ENCODE data around the gene CCDC152. TPM values are rescaled to one million over a fixed set of nuclear protein-coding genes. Genes with fewer than 3 reads are reported as not detected.
"Not testable (repeated sequence)": the region's sequence is repeated elsewhere in the genome, so short reads cannot be mapped to it uniquely, and the experiment has no call there.

CCDC152 gene
- total RNA-seq, 1 experiment from 2014 or later, result 0.26 TPM

DNA sequence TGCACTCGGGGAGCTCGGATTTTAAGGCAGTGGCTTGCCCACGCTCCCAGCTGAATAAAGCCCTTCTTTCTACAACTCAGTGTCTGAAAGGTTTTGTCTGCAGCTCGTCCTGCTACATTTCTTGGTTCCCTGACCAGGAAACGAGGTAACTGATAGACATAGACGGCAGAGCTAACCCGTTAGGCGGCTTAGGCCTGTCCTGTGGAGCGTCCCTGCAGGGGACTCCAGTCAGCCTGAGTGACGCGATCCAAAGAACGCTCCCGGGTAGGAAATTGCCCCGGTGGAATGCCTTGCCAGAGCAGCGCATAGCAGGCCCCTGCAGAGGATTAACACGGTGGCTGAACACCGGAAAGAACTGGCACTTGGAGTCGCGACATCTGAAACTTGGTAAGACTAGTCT is 56.9 kb downstream of the CCDC152 start:
- Histone ChIP-seq H3K27me3 (ENCODE audit: insufficient read depth, low read depth) (no peaks in the 10 kb centered on the region), H3K4me1 (replicated peaks; ENCODE audit: insufficient read depth) (peaks cover 14% of the 10 kb centered on the region), H3K4me3 (no peak overlapping the region), H3K9me2 (ENCODE audit: insufficient read depth) (no peaks in the 10 kb centered on the region), H2AFZ (no peak overlapping the region), H3K4me2 (no peak overlapping the region), H3K9me3 (ENCODE audit: insufficient read depth, low read depth) (no peaks in the 10 kb centered on the region), H3K27ac (no peak overlapping the region), H3K79me2 (ENCODE audit: low read depth) (no peaks in the 10 kb centered on the region), H3F3A (ENCODE audit: insufficient read depth, low read depth) (no peaks in the 10 kb centered on the region), H4K20me1 (ENCODE audit: insufficient read depth) (no peaks in the 10 kb centered on the region), H3K36me3 (ENCODE audit: low read depth) (no peaks in the 10 kb centered on the region)
- no peak for TF ChIP-seq EZH2 (IDR thresholded peaks at IDR 0.05; ENCODE audit: low read depth)
- TF ChIP-seq, protein P1, sequence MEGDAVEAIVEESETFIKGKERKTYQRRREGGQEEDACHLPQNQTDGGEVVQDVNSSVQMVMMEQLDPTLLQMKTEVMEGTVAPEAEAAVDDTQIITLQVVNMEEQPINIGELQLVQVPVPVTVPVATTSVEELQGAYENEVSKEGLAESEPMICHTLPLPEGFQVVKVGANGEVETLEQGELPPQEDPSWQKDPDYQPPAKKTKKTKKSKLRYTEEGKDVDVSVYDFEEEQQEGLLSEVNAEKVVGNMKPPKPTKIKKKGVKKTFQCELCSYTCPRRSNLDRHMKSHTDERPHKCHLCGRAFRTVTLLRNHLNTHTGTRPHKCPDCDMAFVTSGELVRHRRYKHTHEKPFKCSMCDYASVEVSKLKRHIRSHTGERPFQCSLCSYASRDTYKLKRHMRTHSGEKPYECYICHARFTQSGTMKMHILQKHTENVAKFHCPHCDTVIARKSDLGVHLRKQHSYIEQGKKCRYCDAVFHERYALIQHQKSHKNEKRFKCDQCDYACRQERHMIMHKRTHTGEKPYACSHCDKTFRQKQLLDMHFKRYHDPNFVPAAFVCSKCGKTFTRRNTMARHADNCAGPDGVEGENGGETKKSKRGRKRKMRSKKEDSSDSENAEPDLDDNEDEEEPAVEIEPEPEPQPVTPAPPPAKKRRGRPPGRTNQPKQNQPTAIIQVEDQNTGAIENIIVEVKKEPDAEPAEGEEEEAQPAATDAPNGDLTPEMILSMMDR (conservative IDR thresholded peaks at IDR 0.05), result no peak
- POLR2A ChIA-PET (ENCODE audit: unreplicated experiment), result no interaction called here
- intact Hi-C loops (cut with micrococcal nuclease; ENCODE audit: unreplicated experiment), result no loop called here
- CTCF ChIA-PET, result no interaction called here
- no TSS peak for BruUV-seq (replicated peaks)
- no peak for DNase-seq

DNA sequence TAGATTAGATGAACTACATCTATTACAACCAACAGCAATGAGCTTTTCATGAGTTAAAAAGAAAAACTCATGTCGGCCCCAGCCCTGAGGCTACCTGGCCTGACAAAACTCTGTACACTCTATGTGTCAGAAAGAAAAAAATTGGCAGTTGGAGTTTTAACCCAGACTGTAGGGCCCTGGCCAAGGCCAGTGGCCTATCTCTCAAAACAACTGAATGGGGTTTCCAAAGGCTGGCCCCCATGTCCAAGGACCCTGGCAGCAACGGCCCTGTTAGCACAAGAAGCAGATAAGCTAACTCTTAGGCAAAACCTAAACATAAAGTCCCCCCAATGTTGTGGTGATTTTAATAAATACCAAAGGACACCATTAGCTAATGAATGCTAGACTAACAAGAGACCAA is 59.9 kb downstream of the CCDC152 start:
- CTCF ChIA-PET; H3K4me2 ChIP-seq; H3K79me2 ChIP-seq (ENCODE audit: low read depth); H4K20me1 ChIP-seq (ENCODE audit: insufficient read depth); H3K9me3 ChIP-seq (ENCODE audit: insufficient read depth, low read depth); H2AFZ ChIP-seq; H3K4me1 ChIP-seq (replicated peaks; ENCODE audit: insufficient read depth); H3K36me3 ChIP-seq (ENCODE audit: low read depth); H3K27ac ChIP-seq; H3K4me3 ChIP-seq; H3F3A ChIP-seq (ENCODE audit: insufficient read depth, low read depth); POLR2A ChIA-PET (ENCODE audit: unreplicated experiment); H3K9me2 ChIP-seq (ENCODE audit: insufficient read depth); BruUV-seq (replicated peaks); DNase-seq; intact Hi-C loops (cut with micrococcal nuclease; ENCODE audit: unreplicated experiment); H3K27me3 ChIP-seq (ENCODE audit: insufficient read depth, low read depth): not testable (repeated sequence)

- H3F3A ChIP-seq (ENCODE audit: insufficient read depth, low read depth), result no peaks in the 10 kb centered on the region
- H4K20me1 ChIP-seq (ENCODE audit: insufficient read depth), result no peaks in the 10 kb centered on the region
- ChIA-PET CTCF (no interaction called here), POLR2A (ENCODE audit: unreplicated experiment) (no interaction called here)
- TF ChIP-seq, protein P1 (conservative IDR thresholded peaks at IDR 0.05), result no peak
- no peak for TF ChIP-seq EZH2 (IDR thresholded peaks at IDR 0.05; ENCODE audit: low read depth)
- no peaks in the 10 kb centered on the region for H3K4me1 ChIP-seq (replicated peaks; ENCODE audit: insufficient read depth)
- H3K9me3 ChIP-seq (ENCODE audit: insufficient read depth, low read depth), result no peaks in the 10 kb centered on the region
- no peak overlapping the region for H3K27ac ChIP-seq
- DNase-seq, result no peak
- no peak overlapping the region for H3K4me2 ChIP-seq
- no peaks in the 10 kb centered on the region for H3K36me3 ChIP-seq (ENCODE audit: low read depth)
- no peaks in the 10 kb centered on the region for H3K9me2 ChIP-seq (ENCODE audit: insufficient read depth)
- H3K27me3 ChIP-seq (ENCODE audit: insufficient read depth, low read depth), result 0 out of 2 replicates have a peak, but pooled peaks cover 8% of the 10 kb centered on the region
- intact Hi-C loops (cut with micrococcal nuclease; ENCODE audit: unreplicated experiment), result no loop called here
- no peaks in the 10 kb centered on the region for H3K79me2 ChIP-seq (ENCODE audit: low read depth)
- no peak overlapping the region for H3K4me3 ChIP-seq
- BruUV-seq (replicated peaks), result no TSS peak
- H2AFZ ChIP-seq, result no peak overlapping the region
Measured at GRCh38 chr5:42819745-42820144, 63.1 kb downstream of the CCDC152 start.

- no peak for DNase-seq
- Histone ChIP-seq H2AFZ (no peak overlapping the region), H3K9me3 (ENCODE audit: insufficient read depth, low read depth) (no peaks in the 10 kb centered on the region), H3K9me2 (ENCODE audit: insufficient read depth) (no peaks in the 10 kb centered on the region), H3K4me1 (replicated peaks; ENCODE audit: insufficient read depth) (no peaks in the 10 kb centered on the region), H3K4me2 (no peak overlapping the region), H3K27me3 (ENCODE audit: insufficient read depth, low read depth) (0 out of 2 replicates have a peak, but pooled peaks cover 8% of the 10 kb centered on the region), H3K36me3 (ENCODE audit: low read depth) (no peaks in the 10 kb centered on the region), H3K27ac (no peak overlapping the region), H3K79me2 (ENCODE audit: low read depth) (no peaks in the 10 kb centered on the region), H4K20me1 (ENCODE audit: insufficient read depth) (no peaks in the 10 kb centered on the region), H3F3A (ENCODE audit: insufficient read depth, low read depth) (no peaks in the 10 kb centered on the region), H3K4me3 (no peak overlapping the region)
- BruUV-seq (replicated peaks), result no TSS peak
- TF ChIP-seq EZH2 (IDR thresholded peaks at IDR 0.05; ENCODE audit: low read depth), result no peak
- TF ChIP-seq, protein P1 (conservative IDR thresholded peaks at IDR 0.05), result no peak
- CTCF ChIA-PET, result no interaction called here
- POLR2A ChIA-PET (ENCODE audit: unreplicated experiment), result no interaction called here
- intact Hi-C loops (cut with micrococcal nuclease; ENCODE audit: unreplicated experiment), result no loop called here
Measured at GRCh38 chr5:42822548-42822947, 65.9 kb downstream of the CCDC152 start.
